ENCODE results near the gene CPVL. TPM values are rescaled to one million over a fixed set of nuclear protein-coding genes. Genes with fewer than 3 reads are reported as not detected.

CPVL gene
- total RNA-seq, 1 donor = 0.36 TPM

DNA sequence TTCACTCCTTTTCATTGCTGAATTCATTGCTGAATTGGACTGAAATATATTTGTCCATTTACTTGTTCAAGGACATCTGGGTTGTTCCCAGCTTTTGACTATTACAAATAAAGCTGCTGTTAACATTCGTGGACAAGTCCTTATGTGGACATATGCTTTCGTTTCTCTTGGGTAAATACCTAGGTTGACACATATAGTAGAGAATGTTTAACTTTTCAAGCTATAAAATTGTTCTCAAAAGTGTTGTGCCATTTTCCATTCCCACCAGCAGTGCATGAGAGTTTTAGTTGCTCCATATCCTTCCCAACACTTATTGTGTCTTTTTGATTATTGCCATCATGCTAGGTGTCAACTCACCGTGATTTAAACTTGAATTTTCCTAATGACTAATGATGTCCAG lies 17.5 kb upstream of the CPVL start:
- H3K36me3 ChIP-seq (ENCODE audit: insufficient read depth, low read length) = no peaks in the 10 kb centered on the region
- H2AFZ ChIP-seq (ENCODE audit: low read length) = no peak overlapping the region
- H3K27ac ChIP-seq (ENCODE audit: low read depth, low read length) = no peak overlapping the region
- no peak overlapping the region for H3K4me3 ChIP-seq (ENCODE audit: insufficient read depth, low read length)
- no peak for DNase-seq (ENCODE audit: insufficient read length, low spot score, missing footprints)
- no peaks in the 10 kb centered on the region for H3K9me3 ChIP-seq (ENCODE audit: low read depth, low read length)
- H3K4me1 ChIP-seq (ENCODE audit: insufficient read depth, low read length) = no peaks in the 10 kb centered on the region
- no peak overlapping the region for H3K4me2 ChIP-seq (ENCODE audit: insufficient read depth, low read length)
- no peaks in the 10 kb centered on the region for H3K79me2 ChIP-seq (ENCODE audit: insufficient read depth, low read length)
- H3K27me3 ChIP-seq (ENCODE audit: insufficient read depth, low read length) = no peaks in the 10 kb centered on the region
- H4K20me1 ChIP-seq (ENCODE audit: insufficient read depth, low read length) = no peaks in the 10 kb centered on the region
- TF ChIP-seq, protein P1, sequence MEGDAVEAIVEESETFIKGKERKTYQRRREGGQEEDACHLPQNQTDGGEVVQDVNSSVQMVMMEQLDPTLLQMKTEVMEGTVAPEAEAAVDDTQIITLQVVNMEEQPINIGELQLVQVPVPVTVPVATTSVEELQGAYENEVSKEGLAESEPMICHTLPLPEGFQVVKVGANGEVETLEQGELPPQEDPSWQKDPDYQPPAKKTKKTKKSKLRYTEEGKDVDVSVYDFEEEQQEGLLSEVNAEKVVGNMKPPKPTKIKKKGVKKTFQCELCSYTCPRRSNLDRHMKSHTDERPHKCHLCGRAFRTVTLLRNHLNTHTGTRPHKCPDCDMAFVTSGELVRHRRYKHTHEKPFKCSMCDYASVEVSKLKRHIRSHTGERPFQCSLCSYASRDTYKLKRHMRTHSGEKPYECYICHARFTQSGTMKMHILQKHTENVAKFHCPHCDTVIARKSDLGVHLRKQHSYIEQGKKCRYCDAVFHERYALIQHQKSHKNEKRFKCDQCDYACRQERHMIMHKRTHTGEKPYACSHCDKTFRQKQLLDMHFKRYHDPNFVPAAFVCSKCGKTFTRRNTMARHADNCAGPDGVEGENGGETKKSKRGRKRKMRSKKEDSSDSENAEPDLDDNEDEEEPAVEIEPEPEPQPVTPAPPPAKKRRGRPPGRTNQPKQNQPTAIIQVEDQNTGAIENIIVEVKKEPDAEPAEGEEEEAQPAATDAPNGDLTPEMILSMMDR (IDR thresholded peaks at IDR 0.05; ENCODE audit: extremely low read depth, low read depth, low read length) = no peak

DNA sequence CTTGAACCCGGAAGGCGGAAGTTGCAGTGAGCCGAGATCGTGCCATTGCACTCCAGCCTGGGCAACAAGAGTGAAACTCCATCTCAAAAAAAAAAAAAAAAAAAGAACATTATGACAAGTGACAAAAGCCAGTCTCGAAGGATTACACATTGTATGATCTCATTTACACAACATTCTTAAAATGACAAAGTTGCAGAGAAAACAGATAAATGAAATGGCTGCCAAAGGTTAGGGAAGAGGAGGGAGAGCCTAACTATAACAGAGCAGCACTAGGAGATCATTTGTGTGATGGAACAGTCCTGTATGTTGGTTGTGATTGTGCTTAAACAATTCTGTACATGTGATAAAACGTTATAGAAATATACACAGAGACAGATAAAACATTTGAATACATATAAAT lies 16.2 kb upstream of the CPVL start:
- no peak overlapping the region for H3K4me2 ChIP-seq (ENCODE audit: insufficient read depth, low read length)
- no peaks in the 10 kb centered on the region for H3K79me2 ChIP-seq (ENCODE audit: insufficient read depth, low read length)
- DNase-seq (ENCODE audit: insufficient read length, low spot score, missing footprints) = no peak
- H3K4me1 ChIP-seq (ENCODE audit: insufficient read depth, low read length) = no peaks in the 10 kb centered on the region
- no peaks in the 10 kb centered on the region for H3K9me3 ChIP-seq (ENCODE audit: low read depth, low read length)
- peaks cover 3% of the 10 kb centered on the region for H3K27me3 ChIP-seq (ENCODE audit: insufficient read depth, low read length)
- H3K36me3 ChIP-seq (ENCODE audit: insufficient read depth, low read length) = no peaks in the 10 kb centered on the region
- no peak overlapping the region for H2AFZ ChIP-seq (ENCODE audit: low read length)
- no peaks in the 10 kb centered on the region for H4K20me1 ChIP-seq (ENCODE audit: insufficient read depth, low read length)
- no peak overlapping the region for H3K27ac ChIP-seq (ENCODE audit: low read depth, low read length)
- H3K4me3 ChIP-seq (ENCODE audit: insufficient read depth, low read length) = no peak overlapping the region
- TF ChIP-seq, protein P1 (IDR thresholded peaks at IDR 0.05; ENCODE audit: extremely low read depth, low read depth, low read length) = no peak

DNA sequence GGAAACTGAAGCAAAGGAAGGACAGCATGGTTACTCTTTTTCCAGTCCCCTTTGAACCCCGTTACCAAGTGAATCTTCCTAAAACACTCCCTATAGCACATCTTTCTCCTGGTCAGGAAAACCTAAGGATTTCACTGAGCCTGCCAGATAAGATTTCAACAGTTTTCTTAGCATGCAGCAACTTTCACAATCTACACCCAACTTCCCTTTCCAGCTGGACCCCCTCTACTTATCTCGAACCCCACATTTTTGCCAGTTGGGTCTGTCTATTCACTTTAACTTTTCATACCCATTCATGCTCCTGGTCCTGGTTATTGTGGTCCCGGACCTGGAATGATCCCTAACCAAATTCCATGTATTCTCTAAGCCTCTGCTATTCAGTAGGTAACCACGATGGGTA lies 14.9 kb upstream of the CPVL start:
- H3K4me1 ChIP-seq (ENCODE audit: insufficient read depth, low read length) = no peaks in the 10 kb centered on the region

DNA sequence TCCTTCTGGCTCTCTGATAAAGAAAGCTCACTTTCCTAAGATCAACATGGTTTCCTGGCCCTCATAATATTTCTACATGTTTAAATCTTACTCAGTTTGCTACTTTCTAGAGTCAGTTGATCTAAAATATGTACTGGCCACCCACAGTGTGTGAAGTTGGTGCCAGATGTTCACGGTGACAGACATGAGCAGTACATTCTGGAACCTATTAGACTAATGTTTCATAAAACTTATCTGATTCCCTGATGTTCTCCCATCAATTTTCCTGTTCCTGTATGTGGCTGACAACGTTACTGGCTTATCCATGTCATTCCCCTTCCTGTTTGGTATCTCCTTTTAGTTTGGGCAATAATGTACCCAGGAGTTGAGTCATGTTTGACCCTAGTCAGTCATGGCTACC lies 13.7 kb upstream of the CPVL start:
- H3K27ac ChIP-seq (ENCODE audit: low read depth, low read length) = no peak overlapping the region
- no peak overlapping the region for H3K4me3 ChIP-seq (ENCODE audit: insufficient read depth, low read length)
- TF ChIP-seq, protein P1 (IDR thresholded peaks at IDR 0.05; ENCODE audit: extremely low read depth, low read depth, low read length) = no peak
- no peaks in the 10 kb centered on the region for H3K4me1 ChIP-seq (ENCODE audit: insufficient read depth, low read length)
- no peaks in the 10 kb centered on the region for H3K79me2 ChIP-seq (ENCODE audit: insufficient read depth, low read length)
- H4K20me1 ChIP-seq (ENCODE audit: insufficient read depth, low read length) = no peaks in the 10 kb centered on the region
- no peak overlapping the region for H3K4me2 ChIP-seq (ENCODE audit: insufficient read depth, low read length)
- no peak overlapping the region for H2AFZ ChIP-seq (ENCODE audit: low read length)
- no peaks in the 10 kb centered on the region for H3K9me3 ChIP-seq (ENCODE audit: low read depth, low read length)
- no peak for DNase-seq (ENCODE audit: insufficient read length, low spot score, missing footprints)
- peaks cover 3% of the 10 kb centered on the region for H3K27me3 ChIP-seq (ENCODE audit: insufficient read depth, low read length)
- H3K36me3 ChIP-seq (ENCODE audit: insufficient read depth, low read length) = no peaks in the 10 kb centered on the region

More for the DNA sequence above, 14.9 kb upstream of the CPVL start:
- no peak overlapping the region for H3K4me2 ChIP-seq (ENCODE audit: insufficient read depth, low read length)
- peaks cover 3% of the 10 kb centered on the region for H3K27me3 ChIP-seq (ENCODE audit: insufficient read depth, low read length)
- H3K4me3 ChIP-seq (ENCODE audit: insufficient read depth, low read length) = no peak overlapping the region
- no peaks in the 10 kb centered on the region for H3K79me2 ChIP-seq (ENCODE audit: insufficient read depth, low read length)
- H3K27ac ChIP-seq (ENCODE audit: low read depth, low read length) = no peak overlapping the region
- no peak overlapping the region for H2AFZ ChIP-seq (ENCODE audit: low read length)
- no peaks in the 10 kb centered on the region for H4K20me1 ChIP-seq (ENCODE audit: insufficient read depth, low read length)
- H3K36me3 ChIP-seq (ENCODE audit: insufficient read depth, low read length) = no peaks in the 10 kb centered on the region
- TF ChIP-seq, protein P1 (IDR thresholded peaks at IDR 0.05; ENCODE audit: extremely low read depth, low read depth, low read length) = no peak
- no peak for DNase-seq (ENCODE audit: insufficient read length, low spot score, missing footprints)
- no peaks in the 10 kb centered on the region for H3K9me3 ChIP-seq (ENCODE audit: low read depth, low read length)

Data from osteoblast (primary cell).